ENCODE measurements around the gene RIC3.

Gene RIC3

DNA sequence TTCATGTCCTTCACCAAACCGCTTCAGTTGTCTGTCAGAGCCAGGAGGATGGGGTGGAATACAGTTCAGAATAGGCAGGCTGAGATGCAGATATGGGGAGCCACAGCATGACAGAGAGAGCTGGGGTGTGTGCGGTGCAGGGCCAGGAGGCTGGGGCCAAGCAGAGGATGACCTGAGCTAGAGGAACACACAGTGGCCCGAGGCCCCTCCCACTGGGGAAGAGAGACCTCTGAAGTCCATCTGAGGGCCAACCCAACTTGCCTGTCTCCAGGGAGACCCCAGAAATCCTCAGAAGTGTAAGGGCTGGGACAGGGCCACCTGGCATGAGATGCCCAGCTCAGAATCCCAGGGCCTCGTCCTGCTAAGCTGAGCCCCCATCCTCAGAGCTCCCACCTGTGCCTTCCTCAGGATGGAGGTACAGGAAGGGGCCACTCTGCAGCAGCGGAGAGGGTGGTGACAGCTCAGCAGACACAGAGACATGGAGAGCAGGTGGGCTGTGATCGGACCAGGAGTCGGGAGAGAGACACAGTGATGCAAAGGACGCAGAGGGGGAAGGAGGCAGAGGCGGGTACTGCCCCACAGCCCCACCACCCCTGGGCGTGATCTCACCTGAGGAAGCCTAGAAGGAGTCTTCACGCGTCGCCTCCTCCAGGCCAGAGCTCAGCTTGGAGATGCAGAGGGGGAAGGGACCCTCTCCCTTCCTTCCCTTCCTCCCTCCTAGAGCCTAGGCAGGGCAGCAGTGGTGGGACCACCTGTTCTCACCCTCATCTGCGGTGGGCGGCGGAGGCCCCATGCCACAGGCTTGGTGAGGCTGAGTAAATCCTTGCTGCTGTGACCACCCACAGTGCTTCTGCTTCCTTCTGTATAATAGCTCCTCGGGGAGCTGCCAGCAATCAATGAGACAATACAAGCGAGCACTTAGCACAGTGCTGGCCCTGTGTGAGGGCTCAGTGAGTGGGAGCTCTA lies 96.9 kb downstream of the RIC3 start:
- Histone ChIP-seq H2AFZ (ENCODE audit: low read depth, low read length) (no peak overlapping the region), H3K36me3 (ENCODE audit: insufficient read depth, low read length) (no peaks in the 10 kb centered on the region), H3K27me3 (ENCODE audit: insufficient read depth, low read length) (peaks cover 13% of the 10 kb centered on the region), H3K9me3 (ENCODE audit: low read length) (no peaks in the 10 kb centered on the region), H3K4me1 (ENCODE audit: insufficient read depth, low read length) (peaks cover 13% of the 10 kb centered on the region), H3K4me3 (ENCODE audit: low read length) (no peak overlapping the region)

DNA sequence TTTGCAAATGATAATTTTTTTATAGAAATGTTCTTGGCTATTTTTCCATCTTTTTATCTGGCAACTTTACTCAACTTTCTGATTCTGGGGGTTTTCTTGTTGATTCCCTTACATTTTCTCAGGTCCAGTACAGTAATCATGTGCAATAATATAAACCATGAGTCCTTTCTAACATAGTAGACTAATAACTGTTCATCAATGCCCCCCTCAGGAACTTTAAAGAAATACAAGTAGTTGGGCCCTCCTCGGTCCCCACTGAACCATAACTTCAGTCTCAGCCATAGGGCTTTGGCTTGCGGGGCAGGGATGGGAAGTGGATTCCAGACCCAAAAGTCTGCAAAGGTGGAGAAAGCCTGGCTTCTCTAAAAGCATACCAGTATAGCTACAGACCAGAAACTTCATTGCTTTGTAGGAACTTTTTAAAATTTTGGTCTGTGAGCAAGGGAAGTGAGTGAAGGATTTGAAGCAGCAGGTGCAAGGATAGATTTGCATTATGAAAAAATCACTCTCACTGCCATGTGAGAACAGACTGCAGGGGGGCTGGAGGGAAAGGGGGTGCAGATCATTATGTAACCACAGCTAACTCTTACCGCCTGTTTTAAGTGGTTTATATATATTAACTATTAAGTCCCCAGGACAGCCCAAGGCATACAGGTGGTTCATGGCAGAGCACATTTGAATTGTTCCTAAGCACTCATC lies 98.3 kb downstream of the RIC3 start:
- Histone ChIP-seq H2AFZ (ENCODE audit: low read depth, low read length) (no peak overlapping the region), H3K27me3 (ENCODE audit: insufficient read depth, low read length) (peaks cover 18% of the 10 kb centered on the region), H3K4me1 (ENCODE audit: insufficient read depth, low read length) (peaks cover 13% of the 10 kb centered on the region), H3K9me3 (ENCODE audit: low read length) (no peaks in the 10 kb centered on the region), H3K4me3 (ENCODE audit: low read length) (no peak overlapping the region), H3K36me3 (ENCODE audit: insufficient read depth, low read length) (no peaks in the 10 kb centered on the region)

- Histone ChIP-seq H2AFZ (ENCODE audit: low read depth, low read length) (no peak overlapping the region), H3K9me3 (ENCODE audit: low read length) (no peaks in the 10 kb centered on the region), H3K4me1 (ENCODE audit: insufficient read depth, low read length) (peaks cover 13% of the 10 kb centered on the region), H3K36me3 (ENCODE audit: insufficient read depth, low read length) (no peaks in the 10 kb centered on the region), H3K27me3 (ENCODE audit: insufficient read depth, low read length) (peaks cover 18% of the 10 kb centered on the region), H3K4me3 (ENCODE audit: low read length) (no peak overlapping the region)
Measured at GRCh38 chr11:8069771-8070170, 99.1 kb downstream of the RIC3 start.

DNA sequence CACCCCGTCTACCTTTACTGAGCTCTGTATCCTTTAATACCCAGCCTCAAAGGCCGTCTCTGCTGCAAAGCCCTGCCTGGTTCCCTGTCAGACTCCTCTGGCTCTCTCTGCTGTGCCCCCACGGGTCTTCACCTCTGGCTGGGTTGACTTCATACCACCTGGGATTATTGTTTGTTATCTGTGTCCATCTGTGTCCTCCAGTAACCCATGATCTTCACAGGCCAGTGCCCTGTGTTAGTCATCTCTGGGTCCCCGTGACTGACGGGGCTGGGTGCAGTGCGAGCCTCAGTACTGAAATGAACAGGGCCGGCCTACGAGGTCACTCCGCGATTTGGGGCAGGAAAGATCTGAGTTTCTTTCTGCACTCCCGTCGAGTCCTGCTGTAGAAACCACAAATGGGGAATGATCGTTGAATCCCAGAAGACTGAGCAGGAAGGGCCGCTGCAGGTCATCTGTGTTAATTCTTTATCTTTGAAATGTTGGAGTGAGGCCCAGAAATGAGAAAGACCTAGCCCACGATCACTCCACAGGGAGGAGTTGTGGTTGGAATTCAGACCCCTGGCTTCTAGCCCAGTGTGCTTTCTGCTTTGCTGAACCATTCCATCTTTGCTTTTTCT lies 100.1 kb downstream of the RIC3 start:
- no peaks in the 10 kb centered on the region for H3K9me3 ChIP-seq (ENCODE audit: low read length)
- peaks cover 13% of the 10 kb centered on the region for H3K4me1 ChIP-seq (ENCODE audit: insufficient read depth, low read length)
- H3K27me3 ChIP-seq (ENCODE audit: insufficient read depth, low read length): peaks cover 22% of the 10 kb centered on the region
- H3K36me3 ChIP-seq (ENCODE audit: insufficient read depth, low read length): no peaks in the 10 kb centered on the region
- no peak overlapping the region for H3K4me3 ChIP-seq (ENCODE audit: low read length)
- H2AFZ ChIP-seq (ENCODE audit: low read depth, low read length): no peak overlapping the region

GRCh38 chr11:8067929-8068575 lies 100.8 kb downstream of the RIC3 start:
- H3K4me1 ChIP-seq (ENCODE audit: insufficient read depth, low read length): peaks cover 13% of the 10 kb centered on the region
- H3K9me3 ChIP-seq (ENCODE audit: low read length): no peaks in the 10 kb centered on the region
- H2AFZ ChIP-seq (ENCODE audit: low read depth, low read length): no peak overlapping the region
- no peaks in the 10 kb centered on the region for H3K36me3 ChIP-seq (ENCODE audit: insufficient read depth, low read length)
- no peak overlapping the region for H3K4me3 ChIP-seq (ENCODE audit: low read length)
- H3K27me3 ChIP-seq (ENCODE audit: insufficient read depth, low read length): peaks cover 22% of the 10 kb centered on the region

DNA sequence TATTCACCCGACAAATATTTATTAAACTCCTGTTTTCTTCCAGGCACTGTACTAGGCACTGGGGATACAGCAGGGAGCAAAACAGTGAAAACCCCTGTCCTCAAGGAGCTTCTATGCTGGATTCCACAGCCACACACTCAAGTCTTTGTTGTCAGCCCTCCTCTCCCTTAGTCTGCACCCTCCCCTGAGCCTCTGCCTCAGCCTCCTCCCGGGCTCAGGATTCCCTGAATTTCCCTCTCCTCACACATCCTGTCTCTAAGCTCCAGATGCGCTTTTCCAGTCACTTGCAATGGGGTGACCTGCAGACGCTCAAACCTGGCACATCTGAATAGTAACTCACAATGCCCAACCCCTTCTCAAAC lies 101.3 kb downstream of the RIC3 start:
- H3K4me1 ChIP-seq (ENCODE audit: insufficient read depth, low read length): peaks cover 12% of the 10 kb centered on the region
- H3K9me3 ChIP-seq (ENCODE audit: low read length): no peaks in the 10 kb centered on the region
- no peaks in the 10 kb centered on the region for H3K36me3 ChIP-seq (ENCODE audit: insufficient read depth, low read length)
- H3K4me3 ChIP-seq (ENCODE audit: low read length): no peak overlapping the region
- H3K27me3 ChIP-seq (ENCODE audit: insufficient read depth, low read length): peaks cover 21% of the 10 kb centered on the region
- H2AFZ ChIP-seq (ENCODE audit: low read depth, low read length): no peak overlapping the region

GRCh38 chr11:8066911-8067455 lies 101.8 kb downstream of the RIC3 start:
- Histone ChIP-seq H3K9me3 (ENCODE audit: low read length) (no peaks in the 10 kb centered on the region), H3K4me1 (ENCODE audit: insufficient read depth, low read length) (peaks cover 7% of the 10 kb centered on the region), H2AFZ (ENCODE audit: low read depth, low read length) (no peak overlapping the region), H3K27me3 (ENCODE audit: insufficient read depth, low read length) (peaks cover 18% of the 10 kb centered on the region), H3K4me3 (ENCODE audit: low read length) (no peak overlapping the region), H3K36me3 (ENCODE audit: insufficient read depth, low read length) (no peaks in the 10 kb centered on the region)

DNA sequence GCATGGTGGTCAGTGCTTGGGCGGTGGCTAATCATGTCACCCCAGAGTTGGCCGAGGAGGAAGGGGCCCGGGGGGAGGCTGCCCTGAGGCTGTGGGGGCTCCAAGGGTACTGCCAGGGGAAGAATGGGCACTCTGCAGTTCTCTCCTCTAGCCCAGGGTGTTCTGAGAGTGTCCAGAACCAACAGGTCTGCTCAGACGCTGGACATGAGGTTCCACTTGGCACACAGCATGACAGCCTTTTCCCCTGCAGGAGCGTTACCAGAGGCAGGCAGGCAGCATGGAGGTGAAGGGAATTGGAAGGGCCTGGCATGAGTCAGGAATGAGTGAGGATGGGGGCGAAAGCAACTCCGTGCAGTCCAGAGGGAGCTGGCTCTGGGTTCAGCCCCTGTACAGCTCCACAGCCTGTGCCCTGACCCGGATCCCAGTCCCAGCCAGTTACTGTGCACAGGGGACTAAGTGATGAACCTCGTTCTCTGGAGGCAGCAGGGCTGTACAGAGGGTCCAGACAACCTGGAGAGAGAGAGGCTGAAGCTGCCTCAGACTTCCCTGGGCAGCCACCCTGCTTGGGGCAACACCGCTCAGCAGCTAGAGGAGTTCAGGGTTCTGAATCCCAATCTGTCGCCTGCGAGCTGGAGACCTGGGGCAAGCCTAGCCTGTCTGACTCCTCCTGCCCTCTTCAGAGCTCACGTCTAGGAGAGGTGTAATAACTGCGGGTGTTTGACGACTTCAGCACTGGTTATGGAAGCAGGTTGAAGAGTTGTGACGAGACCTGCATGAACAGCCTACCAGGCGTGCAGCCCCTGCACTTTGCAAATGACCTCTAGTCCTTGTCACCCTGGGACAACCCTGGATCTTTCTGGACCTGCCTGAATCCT lies 102.6 kb downstream of the RIC3 start:
- H3K27me3 ChIP-seq (ENCODE audit: insufficient read depth, low read length): peaks cover 13% of the 10 kb centered on the region
- no peak overlapping the region for H2AFZ ChIP-seq (ENCODE audit: low read depth, low read length)
- peaks cover 6% of the 10 kb centered on the region for H3K4me1 ChIP-seq (ENCODE audit: insufficient read depth, low read length)
- H3K9me3 ChIP-seq (ENCODE audit: low read length): no peaks in the 10 kb centered on the region
- no peaks in the 10 kb centered on the region for H3K36me3 ChIP-seq (ENCODE audit: insufficient read depth, low read length)
- H3K4me3 ChIP-seq (ENCODE audit: low read length): no peak overlapping the region

GRCh38 chr11:8065031-8065430 lies 103.8 kb downstream of the RIC3 start:
- no peaks in the 10 kb centered on the region for H3K9me3 ChIP-seq (ENCODE audit: low read length)
- peaks cover 13% of the 10 kb centered on the region for H3K27me3 ChIP-seq (ENCODE audit: insufficient read depth, low read length)
- no peaks in the 10 kb centered on the region for H3K36me3 ChIP-seq (ENCODE audit: insufficient read depth, low read length)
- H3K4me3 ChIP-seq (ENCODE audit: low read length): no peak overlapping the region
- H3K4me1 ChIP-seq (ENCODE audit: insufficient read depth, low read length): peaks cover 6% of the 10 kb centered on the region
- H2AFZ ChIP-seq (ENCODE audit: low read depth, low read length): no peak overlapping the region

DNA sequence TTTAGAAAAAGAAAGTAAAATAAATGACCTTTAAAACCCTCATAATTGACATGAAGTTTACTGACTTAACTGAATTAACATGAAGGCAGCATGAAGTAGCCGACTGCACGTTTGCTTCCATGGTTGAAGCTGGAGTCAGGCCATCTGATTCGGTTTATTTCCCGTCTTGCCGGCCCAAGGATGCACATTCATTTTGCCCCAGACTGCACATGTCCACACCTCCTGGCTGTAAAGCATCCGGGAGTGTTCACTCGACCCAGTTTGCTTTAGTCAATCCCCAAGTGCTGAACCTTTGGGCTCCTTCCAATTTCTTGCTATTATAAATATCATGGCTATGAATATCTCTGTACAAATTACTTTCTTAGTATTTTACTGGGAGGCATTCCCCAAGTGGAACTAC lies 105.5 kb downstream of the RIC3 start:
- H3K4me3 ChIP-seq (ENCODE audit: low read length): no peak overlapping the region
- H3K4me1 ChIP-seq (ENCODE audit: insufficient read depth, low read length): peaks cover 9% of the 10 kb centered on the region

DNA sequence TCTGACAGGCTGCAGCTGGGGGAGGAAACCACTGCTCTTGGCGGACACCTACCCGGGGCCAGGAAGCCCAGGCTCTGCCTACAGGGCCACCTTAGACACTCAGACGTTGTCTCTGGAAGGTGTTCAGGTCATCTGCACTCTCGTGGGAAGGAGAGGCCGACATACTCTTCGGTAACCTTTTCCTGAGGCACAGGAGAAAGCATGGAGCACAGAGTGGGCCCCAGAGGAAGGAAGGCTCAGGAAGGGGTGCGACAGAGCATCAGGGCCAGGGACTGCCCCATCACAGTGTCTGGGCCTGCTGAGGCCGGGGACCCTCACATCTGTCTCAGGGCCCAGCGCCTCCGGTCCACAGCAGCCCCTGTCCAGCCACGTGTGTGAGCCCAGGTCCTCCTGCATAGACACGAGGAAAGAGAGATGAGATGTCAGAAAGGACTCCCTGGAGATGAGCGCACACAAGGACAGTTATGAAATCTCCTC lies 106.0 kb downstream of the RIC3 start:
- no peaks in the 10 kb centered on the region for H3K9me3 ChIP-seq (ENCODE audit: low read length)
- no peaks in the 10 kb centered on the region for H3K36me3 ChIP-seq (ENCODE audit: insufficient read depth, low read length)
- H2AFZ ChIP-seq (ENCODE audit: low read depth, low read length): no peak overlapping the region
- peaks cover 13% of the 10 kb centered on the region for H3K27me3 ChIP-seq (ENCODE audit: insufficient read depth, low read length)
- peaks cover 9% of the 10 kb centered on the region for H3K4me1 ChIP-seq (ENCODE audit: insufficient read depth, low read length)
- no peak overlapping the region for H3K4me3 ChIP-seq (ENCODE audit: low read length)

More for the DNA sequence above, 105.5 kb downstream of the RIC3 start:
- Histone ChIP-seq H2AFZ (ENCODE audit: low read depth, low read length) (no peak overlapping the region), H3K9me3 (ENCODE audit: low read length) (no peaks in the 10 kb centered on the region), H3K27me3 (ENCODE audit: insufficient read depth, low read length) (peaks cover 13% of the 10 kb centered on the region), H3K36me3 (ENCODE audit: insufficient read depth, low read length) (no peaks in the 10 kb centered on the region)
